Hepatocyte (in vitro differentiated cells): Measurements from ENCODE around the gene CCDC51.

Source experiments
- CTCF ChIP-seq: fragments of 200-600 bp; sonication (generic); IDR thresholded peaks from 2 replicates; pipeline ENCODE4 v1.5.1; 2016; ENCODE audit warnings: antibody characterized with exemption, mild to moderate bottlenecking; ENCODE audit not compliant: poor library complexity
- EZH2 ChIP-seq: fragments of 200-600 bp; sonication (generic); IDR thresholded peaks from 2 replicates; pipeline ENCODE4 v1.6.1; 2016; ENCODE audit warnings: antibody characterized with exemption, mild to moderate bottlenecking, borderline replicate concordance

- no peak for TF ChIP-seq CTCF
- no peak for TF ChIP-seq EZH2
Observed at GRCh38 chr3:48436477-48436787, 3.5 kb downstream of the CCDC51 start.
